ENCODE data around the gene AUTS2. TPM values are rescaled to one million over a fixed set of nuclear protein-coding genes. Genes with fewer than 3 reads are reported as not detected.
"Not testable (repeated sequence)": the region's sequence is repeated elsewhere in the genome, so short reads cannot be mapped to it uniquely, and the experiment has no call there.

The AUTS2 gene
- total RNA-seq, 1 donor from 2014 or later: 2.1 TPM

DNA sequence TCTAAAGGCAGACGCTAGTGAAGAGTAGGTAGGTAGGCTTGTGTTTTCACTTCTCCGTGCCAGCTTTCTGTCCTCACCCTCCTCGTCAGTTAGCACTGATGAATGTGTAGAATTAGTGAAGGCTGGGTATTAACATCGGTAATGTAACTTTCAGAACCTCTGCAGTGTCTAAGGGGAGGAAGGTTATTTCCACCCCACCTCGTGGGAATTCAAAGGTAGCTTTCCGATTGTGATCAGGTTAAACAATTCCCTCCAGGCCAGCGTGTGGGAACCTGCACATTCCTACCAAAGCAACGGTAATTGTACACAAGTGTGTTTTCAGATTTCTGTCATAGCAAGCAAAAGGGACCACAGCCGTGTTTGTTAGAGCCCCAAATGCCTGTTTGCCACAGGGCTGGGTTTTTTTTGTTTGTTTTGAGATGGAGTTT, 1128.7 kb downstream of the AUTS2 start:
- H3K4me3 Mint-ChIP-seq: no peak overlapping the region
- H3K9me3 Mint-ChIP-seq: no peaks in the 10 kb centered on the region
- H3K27ac Mint-ChIP-seq: no peak overlapping the region
- H3K27me3 Mint-ChIP-seq: no peaks in the 10 kb centered on the region
- H3K36me3 Mint-ChIP-seq (ENCODE audit: low read depth): no peaks in the 10 kb centered on the region
- no peaks in the 10 kb centered on the region for H3K4me1 Mint-ChIP-seq
- intact Hi-C loops (cut with micrococcal nuclease): no loop called here
- no peak for DNase-seq

DNA sequence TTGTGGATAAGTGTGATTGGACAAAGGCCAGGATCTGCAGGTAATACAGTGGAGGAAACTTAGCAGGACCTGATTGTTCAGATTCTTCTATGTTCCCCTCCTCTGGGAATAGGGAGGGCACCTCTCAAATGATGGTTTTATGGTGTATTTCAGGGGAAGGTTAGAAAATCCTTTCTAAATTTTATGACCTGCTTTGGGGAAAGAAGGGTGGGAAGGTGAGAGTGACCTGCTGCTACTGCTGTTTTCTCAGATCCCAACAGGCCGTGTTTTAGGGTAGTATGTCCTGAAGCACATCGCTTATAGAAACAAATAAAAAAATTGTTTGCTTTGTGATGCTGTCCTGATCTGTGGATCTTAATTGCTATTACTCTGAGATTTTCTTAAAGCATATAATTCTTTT, 1129.6 kb downstream of the AUTS2 start:
- no peak for DNase-seq
- Mint-ChIP-seq H3K27ac (no peak overlapping the region), H3K27me3 (no peaks in the 10 kb centered on the region), H3K4me3 (no peak overlapping the region), H3K36me3 (ENCODE audit: low read depth) (no peaks in the 10 kb centered on the region), H3K4me1 (no peaks in the 10 kb centered on the region), H3K9me3 (no peaks in the 10 kb centered on the region)
- intact Hi-C loops (cut with micrococcal nuclease): no loop called here

DNA sequence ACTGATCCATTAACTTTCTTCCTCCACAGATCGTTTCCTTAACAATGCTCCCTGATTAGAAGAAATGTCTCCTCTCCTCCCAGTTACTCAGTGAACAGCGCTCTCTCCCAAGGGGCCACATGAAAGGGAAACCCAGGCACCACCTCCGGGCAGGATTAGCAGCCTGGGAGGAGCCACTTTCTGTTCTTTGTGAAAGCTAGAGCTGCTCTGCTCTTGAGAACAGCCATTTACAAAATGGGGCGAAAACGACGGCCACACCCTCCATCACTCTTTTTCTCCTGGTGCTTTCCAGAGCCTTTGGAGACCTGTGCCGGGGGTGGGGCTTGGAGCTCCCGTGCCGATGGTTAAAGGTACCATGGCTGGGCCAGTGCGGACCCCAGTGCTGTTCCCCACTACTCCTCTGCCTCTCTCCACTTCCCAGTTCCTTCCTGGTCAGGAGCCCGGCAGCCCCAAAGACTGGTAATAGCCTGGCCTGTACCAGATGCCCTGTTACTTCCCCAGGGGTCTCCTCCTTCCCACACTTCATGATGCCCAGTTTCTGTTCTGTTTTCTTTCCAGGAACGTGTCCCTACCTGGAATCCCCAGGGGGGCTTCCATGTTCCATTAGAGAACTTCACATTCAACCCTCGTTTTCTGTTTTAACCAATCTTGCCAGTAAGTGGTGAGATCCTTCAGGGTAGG, 1130.7 kb downstream of the AUTS2 start:
- DNase-seq: no peak
- no peaks in the 10 kb centered on the region for H3K36me3 Mint-ChIP-seq (ENCODE audit: low read depth)
- no peaks in the 10 kb centered on the region for H3K27me3 Mint-ChIP-seq
- intact Hi-C loops (cut with micrococcal nuclease): no loop called here
- H3K27ac Mint-ChIP-seq: no peak overlapping the region
- H3K4me3 Mint-ChIP-seq: no peak overlapping the region
- no peaks in the 10 kb centered on the region for H3K9me3 Mint-ChIP-seq
- H3K4me1 Mint-ChIP-seq: no peaks in the 10 kb centered on the region

DNA sequence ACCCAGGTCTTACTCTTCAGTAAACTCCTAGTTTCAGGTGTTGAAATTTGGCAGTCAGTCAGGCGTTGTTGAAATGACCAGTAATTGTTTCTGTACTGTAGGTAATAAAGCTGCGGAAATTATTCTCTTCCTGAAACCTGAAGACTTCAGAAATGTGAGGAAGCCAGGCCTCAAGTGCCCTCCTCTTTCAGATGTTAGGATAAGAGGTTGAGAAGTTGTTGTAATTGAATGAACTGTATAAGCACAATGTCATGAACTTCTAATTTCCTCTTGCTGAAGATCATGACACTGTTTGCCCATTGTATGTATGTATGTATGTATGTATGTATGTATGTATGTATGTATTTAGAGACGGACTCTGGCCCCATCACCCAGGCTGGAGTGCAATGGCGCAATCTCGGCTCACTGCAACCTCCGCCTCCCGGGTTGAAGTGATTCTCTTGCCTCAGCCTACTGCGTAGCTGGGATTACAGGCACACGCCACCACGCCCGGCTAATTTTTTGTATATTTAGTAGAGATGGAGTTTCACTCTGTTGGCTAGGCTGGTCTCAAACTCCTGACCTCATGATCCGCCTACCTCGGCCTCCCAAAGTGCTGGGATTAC, 1131.4 kb downstream of the AUTS2 start:
- H3K9me3 Mint-ChIP-seq; H3K4me3 Mint-ChIP-seq; H3K27me3 Mint-ChIP-seq; intact Hi-C loops (cut with micrococcal nuclease); H3K36me3 Mint-ChIP-seq (ENCODE audit: low read depth); H3K4me1 Mint-ChIP-seq; DNase-seq; H3K27ac Mint-ChIP-seq: not testable (repeated sequence)

DNA sequence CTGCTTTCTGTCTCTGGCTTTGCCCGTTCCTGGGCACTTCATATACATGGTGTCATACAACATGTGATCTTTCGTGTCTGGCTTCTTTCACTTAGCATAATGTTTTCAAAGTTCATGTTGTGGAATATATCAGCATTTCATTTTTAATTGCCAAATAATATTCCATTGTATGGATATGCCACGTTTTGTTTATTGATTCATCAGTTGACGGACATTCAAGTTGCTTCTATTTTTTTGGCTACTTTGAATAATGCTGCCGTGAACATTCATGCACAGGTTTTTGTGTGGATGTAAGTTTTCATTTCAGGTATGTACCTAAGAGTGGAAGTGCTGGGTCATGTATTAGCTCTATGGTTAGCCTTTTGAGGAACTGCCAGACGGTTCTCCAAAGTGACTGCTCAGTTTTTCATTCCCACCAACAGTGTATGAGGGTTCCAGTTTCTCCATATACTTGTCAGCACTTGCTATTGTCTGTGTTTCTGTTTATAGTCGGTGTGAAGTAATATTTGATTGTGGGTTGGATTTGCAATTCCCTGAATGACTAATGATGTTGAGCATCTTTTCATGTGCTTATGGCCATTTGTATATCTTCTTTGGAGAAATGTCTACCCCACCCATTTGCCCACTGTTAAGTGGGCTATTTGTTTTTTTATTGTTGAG, 1132.3 kb downstream of the AUTS2 start:
- no peak overlapping the region for H3K27ac Mint-ChIP-seq
- no peaks in the 10 kb centered on the region for H3K27me3 Mint-ChIP-seq
- no peak for DNase-seq
- intact Hi-C loops (cut with micrococcal nuclease): no loop called here
- no peak overlapping the region for H3K4me3 Mint-ChIP-seq
- H3K9me3 Mint-ChIP-seq: no peaks in the 10 kb centered on the region
- H3K36me3 Mint-ChIP-seq (ENCODE audit: low read depth): no peaks in the 10 kb centered on the region
- H3K4me1 Mint-ChIP-seq: no peaks in the 10 kb centered on the region

DNA sequence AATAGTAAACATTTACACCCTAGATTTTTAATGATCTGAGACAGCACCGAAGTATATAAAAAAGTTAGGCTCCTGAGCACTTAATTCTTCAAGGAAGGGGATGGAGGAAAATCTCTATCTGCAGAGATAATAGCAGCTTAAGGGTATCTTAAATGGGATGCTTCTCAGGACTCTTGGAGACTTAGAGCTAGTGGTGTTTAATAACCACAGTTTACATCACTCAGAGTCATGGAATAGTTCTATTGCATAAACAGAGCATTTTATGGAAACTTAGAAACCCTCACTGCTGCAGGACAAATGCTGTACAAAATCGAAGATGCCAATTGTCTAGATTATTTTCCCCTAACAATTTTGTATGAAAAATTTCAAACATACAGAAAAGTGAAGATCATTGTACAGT, 1134.8 kb downstream of the AUTS2 start:
- H3K36me3 Mint-ChIP-seq (ENCODE audit: low read depth): no peaks in the 10 kb centered on the region
- H3K27ac Mint-ChIP-seq: no peak overlapping the region
- H3K9me3 Mint-ChIP-seq: no peaks in the 10 kb centered on the region
- DNase-seq: no peak
- no peak overlapping the region for H3K4me3 Mint-ChIP-seq
- no peaks in the 10 kb centered on the region for H3K27me3 Mint-ChIP-seq
- no peaks in the 10 kb centered on the region for H3K4me1 Mint-ChIP-seq
- intact Hi-C loops (cut with micrococcal nuclease): no loop called here

DNA sequence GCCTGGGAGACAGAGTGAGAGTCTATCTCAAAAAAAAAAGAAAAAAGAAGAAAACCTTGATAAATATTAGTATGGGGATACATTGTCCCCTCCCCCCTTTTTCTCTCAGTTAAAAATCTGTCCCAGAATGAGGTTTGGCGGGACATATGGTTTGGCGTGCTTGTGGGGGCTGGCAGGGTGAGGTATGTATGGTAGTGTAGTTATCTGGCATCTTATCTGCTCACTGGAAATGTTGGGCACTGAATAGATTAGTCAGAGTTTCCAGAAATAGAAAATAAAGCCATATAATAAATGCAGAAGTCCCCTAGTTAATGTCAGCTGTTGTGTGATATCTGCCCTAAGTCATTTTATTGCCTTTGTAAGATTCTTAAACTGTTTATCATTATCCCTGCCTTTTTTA, 1136.1 kb downstream of the AUTS2 start:
- Mint-ChIP-seq H3K36me3 (ENCODE audit: low read depth) (no peaks in the 10 kb centered on the region), H3K4me3 (no peak overlapping the region), H3K4me1 (no peaks in the 10 kb centered on the region), H3K27ac (no peak overlapping the region), H3K9me3 (no peaks in the 10 kb centered on the region), H3K27me3 (no peaks in the 10 kb centered on the region)
- DNase-seq: no peak
- intact Hi-C loops (cut with micrococcal nuclease): no loop called here

DNA sequence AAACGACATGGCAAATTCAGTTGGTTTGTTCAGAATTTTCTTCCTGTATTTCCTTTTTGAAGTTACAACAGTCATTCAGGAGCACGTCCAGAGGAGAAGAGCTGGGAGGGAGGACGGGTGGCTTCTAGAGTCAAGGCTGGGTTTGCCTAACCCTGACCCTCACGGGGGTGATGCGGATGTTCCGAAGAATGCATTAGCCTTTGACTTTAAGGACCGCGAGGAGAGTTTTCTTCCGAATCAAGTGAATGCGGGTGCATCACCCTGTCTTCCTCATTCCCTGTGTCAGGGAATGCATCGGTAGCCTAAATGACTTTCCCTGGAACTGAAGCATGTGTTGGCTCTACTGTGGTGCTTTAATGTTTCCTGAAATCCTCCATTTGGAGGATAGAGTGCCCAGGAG, 1137.0 kb downstream of the AUTS2 start:
- no peaks in the 10 kb centered on the region for H3K4me1 Mint-ChIP-seq
- H3K27me3 Mint-ChIP-seq: no peaks in the 10 kb centered on the region
- no peak overlapping the region for H3K4me3 Mint-ChIP-seq
- no peaks in the 10 kb centered on the region for H3K36me3 Mint-ChIP-seq (ENCODE audit: low read depth)
- no peak overlapping the region for H3K27ac Mint-ChIP-seq
- H3K9me3 Mint-ChIP-seq: no peaks in the 10 kb centered on the region
- intact Hi-C loops (cut with micrococcal nuclease): no loop called here
- no peak for DNase-seq

DNA sequence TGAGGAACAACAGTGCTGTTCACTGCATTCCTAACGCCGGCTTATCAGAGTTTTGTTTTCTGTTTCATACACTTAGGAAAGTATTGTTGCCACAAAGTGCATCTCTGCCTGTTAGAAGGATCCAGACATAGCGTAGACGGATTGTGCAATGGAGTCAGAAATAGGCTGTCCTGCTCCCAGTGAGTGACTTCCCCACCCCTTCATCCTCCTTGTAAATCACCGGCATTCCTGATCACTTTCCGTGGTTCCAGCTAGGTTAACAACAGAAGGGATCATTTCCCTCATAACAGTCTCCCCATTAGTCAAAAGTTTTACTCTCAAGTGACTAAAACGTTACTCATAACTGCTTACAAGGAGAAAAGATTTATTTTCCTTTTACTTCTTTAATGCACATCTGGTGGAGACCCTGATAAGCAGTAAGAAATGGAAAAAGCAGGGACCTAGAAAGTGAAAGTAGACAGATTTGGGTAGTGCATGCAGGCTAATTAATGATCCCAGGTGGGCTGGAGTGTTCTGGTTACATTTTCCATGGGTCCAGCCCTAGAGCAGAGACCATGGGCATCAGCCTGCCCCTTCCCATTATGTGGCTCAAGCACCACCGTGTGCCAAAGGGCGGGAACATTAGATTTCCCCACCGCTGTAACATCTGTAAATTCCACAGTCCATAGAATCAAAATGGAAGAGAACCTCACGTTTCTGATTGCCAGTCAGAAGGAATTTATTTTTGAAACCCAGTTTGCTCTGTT, 1138.6 kb downstream of the AUTS2 start:
- no peak for DNase-seq
- H3K36me3 Mint-ChIP-seq (ENCODE audit: low read depth): no peaks in the 10 kb centered on the region
- H3K27ac Mint-ChIP-seq: no peak overlapping the region
- intact Hi-C loops (cut with micrococcal nuclease): no loop called here
- no peaks in the 10 kb centered on the region for H3K27me3 Mint-ChIP-seq
- H3K9me3 Mint-ChIP-seq: no peaks in the 10 kb centered on the region
- H3K4me3 Mint-ChIP-seq: no peak overlapping the region
- no peaks in the 10 kb centered on the region for H3K4me1 Mint-ChIP-seq

DNA sequence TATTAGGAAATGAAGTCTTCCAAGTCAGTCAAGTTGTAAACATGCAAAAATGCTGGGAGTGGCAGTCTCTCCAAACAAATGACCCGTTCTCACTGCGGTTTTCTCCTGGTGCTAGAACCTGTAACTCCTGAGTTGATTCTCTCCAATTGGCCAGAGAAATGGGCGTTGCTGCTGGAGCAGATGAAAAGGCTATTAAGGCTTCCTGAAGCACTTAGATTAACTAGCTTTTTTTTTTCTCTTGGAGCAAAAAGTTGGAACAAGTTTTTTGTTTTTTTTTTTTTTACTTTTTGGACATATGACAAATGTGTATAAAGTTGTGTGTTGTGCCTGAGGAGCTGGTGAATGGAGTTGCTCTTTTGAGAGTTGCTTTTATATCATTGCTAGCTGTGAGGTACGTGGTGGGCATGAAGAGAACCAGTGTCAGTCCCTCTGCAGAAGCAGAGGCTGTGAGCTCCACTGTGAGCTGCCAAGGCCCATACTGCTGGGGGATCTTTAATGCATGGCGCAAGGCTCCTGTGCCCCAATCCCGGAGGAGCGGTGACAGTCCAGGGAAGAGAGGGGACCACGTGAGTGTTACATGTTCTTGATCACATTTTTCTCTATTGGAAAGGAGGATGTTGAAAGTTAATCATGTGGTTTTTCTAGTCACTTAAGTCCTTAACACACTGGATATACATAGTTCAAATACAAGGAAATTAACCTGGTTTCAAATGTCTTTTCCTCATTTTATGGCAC, 1140.0 kb downstream of the AUTS2 start:
- Mint-ChIP-seq H3K4me1 (no peaks in the 10 kb centered on the region), H3K4me3 (no peak overlapping the region), H3K9me3 (no peaks in the 10 kb centered on the region), H3K36me3 (ENCODE audit: low read depth) (no peaks in the 10 kb centered on the region), H3K27me3 (no peaks in the 10 kb centered on the region), H3K27ac (no peak overlapping the region)
- intact Hi-C loops (cut with micrococcal nuclease): no loop called here
- DNase-seq: no peak

DNA sequence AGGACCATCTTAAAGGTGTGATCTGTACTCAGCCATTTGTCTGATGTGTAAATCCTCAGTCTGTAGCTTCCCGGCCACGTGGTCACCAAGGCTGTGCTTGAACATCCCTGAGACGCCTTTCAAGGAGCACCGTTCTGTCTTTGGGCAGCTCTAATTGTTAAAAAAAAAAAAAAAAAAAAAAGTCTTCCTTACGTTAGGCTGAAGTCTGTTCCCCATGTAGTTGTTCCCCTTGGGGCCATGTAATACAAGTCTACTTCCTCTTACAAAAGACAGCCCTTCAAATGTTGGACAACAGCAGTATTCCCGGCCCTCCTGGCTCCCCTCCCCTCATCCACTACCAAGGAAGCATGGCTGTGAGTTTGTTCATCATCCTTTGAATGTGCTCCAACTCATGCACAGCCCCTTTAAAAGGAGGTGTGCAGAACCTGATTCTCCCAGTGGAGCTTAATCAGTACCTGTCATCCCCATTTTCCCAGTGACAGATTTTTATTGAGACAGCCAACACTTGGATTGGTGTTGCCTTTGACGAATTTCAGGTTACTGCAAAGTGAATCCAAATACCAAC, 1141.5 kb downstream of the AUTS2 start:
- Mint-ChIP-seq H3K4me1 (no peaks in the 10 kb centered on the region), H3K27me3 (no peaks in the 10 kb centered on the region), H3K36me3 (ENCODE audit: low read depth) (no peaks in the 10 kb centered on the region), H3K4me3 (no peak overlapping the region), H3K9me3 (no peaks in the 10 kb centered on the region), H3K27ac (no peak overlapping the region)
- intact Hi-C loops (cut with micrococcal nuclease): no loop called here
- no peak for DNase-seq

DNA sequence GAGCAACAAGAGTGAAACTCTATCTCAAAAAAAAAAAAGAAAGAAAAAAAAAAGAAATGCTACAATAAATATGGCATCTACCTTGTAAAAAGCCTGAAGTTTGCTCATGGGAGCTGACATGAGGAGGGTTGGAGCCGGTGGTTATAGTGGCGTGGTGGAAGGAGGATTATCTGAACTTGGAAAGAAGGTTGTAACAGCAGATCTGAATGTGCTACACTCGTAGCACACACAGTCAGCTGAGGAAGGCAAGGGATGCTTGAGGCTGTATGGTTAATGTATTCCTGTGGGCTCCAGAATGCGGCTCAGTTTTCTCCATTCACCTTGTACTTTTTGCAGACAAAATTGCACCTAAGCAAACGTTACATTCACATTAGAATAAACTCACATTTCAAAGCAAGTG, 1143.4 kb downstream of the AUTS2 start:
- H3K36me3 Mint-ChIP-seq (ENCODE audit: low read depth): no peaks in the 10 kb centered on the region
- no peaks in the 10 kb centered on the region for H3K9me3 Mint-ChIP-seq
- no peaks in the 10 kb centered on the region for H3K27me3 Mint-ChIP-seq
- H3K4me3 Mint-ChIP-seq: no peak overlapping the region
- H3K27ac Mint-ChIP-seq: no peak overlapping the region
- intact Hi-C loops (cut with micrococcal nuclease): no loop called here
- H3K4me1 Mint-ChIP-seq: no peaks in the 10 kb centered on the region
- DNase-seq: no peak

DNA sequence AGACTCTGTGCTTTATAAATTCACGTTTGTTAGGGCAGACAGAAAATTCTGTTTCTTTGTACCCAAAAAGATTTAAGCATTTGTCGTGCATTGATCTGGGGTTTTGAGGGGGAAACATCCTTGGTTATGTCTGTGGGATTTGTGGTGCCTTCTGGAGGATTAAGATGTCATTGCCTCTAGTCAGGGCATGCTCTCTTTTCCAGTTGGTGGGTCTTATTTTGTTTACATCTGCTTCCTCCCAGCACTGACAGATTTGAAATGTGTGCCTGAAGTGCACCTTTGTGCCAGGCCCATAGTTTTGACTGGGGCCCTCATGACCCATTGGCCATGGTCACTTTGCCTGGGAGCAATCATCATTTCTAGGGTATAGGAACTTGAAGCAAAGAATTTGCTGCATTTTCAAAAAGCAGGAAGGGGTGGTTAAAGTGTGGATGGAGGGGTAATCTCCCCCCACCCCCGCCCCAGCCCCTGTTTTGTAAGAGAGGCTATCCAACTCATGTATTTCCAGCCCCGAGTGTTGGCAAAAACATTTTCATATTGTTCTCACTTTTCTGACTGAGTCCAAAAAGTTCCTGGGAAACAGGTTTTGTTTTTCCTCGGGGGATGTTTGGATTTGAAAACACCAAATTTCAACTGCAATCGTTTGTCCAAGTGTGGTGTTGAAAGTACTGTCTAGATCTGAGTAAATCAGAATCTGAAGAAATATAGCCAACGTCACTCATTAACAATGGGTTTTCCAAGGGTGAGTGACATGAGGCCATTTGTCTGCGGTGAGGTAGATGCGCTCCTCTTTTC, 1145.5 kb downstream of the AUTS2 start:
- no peaks in the 10 kb centered on the region for H3K9me3 Mint-ChIP-seq
- no peak overlapping the region for H3K27ac Mint-ChIP-seq
- no peak overlapping the region for H3K4me3 Mint-ChIP-seq
- intact Hi-C loops (cut with micrococcal nuclease): no loop called here
- H3K27me3 Mint-ChIP-seq: no peaks in the 10 kb centered on the region
- no peaks in the 10 kb centered on the region for H3K4me1 Mint-ChIP-seq
- H3K36me3 Mint-ChIP-seq (ENCODE audit: low read depth): no peaks in the 10 kb centered on the region
- no peak for DNase-seq

Measured in activated CD4-positive, alpha-beta T cell treated with anti-CD3 and anti-CD28 coated beads, Interleukin-2, amount 10 ng/mL, durations not matched to agents 24 days and 14 days (primary cell).